ENCODE measurements around the gene MED16.

DNA sequence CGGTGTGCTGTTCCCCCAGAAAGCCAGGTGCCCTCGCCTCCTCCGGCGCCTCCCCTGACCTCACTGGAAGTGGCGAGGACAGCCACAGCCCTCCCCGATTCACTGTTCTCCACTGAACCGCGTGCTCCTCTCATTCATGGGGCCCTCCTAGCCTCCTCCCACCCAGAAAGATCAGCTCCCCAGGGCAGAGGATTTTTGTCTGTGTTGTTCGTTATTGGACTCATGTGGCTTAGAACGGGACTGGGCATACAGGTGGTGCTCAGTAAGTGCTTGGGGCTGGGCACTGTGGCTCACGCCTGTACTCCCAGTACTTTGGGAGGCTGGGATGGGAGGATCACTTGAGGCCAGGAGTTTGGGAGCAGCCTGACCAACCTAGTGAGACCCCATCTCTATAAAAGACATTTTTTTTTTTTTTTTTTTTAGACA, 48.4 kb downstream of the MED16 start:
- TF ChIP-seq, protein P1, sequence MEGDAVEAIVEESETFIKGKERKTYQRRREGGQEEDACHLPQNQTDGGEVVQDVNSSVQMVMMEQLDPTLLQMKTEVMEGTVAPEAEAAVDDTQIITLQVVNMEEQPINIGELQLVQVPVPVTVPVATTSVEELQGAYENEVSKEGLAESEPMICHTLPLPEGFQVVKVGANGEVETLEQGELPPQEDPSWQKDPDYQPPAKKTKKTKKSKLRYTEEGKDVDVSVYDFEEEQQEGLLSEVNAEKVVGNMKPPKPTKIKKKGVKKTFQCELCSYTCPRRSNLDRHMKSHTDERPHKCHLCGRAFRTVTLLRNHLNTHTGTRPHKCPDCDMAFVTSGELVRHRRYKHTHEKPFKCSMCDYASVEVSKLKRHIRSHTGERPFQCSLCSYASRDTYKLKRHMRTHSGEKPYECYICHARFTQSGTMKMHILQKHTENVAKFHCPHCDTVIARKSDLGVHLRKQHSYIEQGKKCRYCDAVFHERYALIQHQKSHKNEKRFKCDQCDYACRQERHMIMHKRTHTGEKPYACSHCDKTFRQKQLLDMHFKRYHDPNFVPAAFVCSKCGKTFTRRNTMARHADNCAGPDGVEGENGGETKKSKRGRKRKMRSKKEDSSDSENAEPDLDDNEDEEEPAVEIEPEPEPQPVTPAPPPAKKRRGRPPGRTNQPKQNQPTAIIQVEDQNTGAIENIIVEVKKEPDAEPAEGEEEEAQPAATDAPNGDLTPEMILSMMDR (IDR thresholded peaks at IDR 0.05): no peak
- no peak for TF ChIP-seq POLR2A (IDR thresholded peaks at IDR 0.05)

Measured in lower leg skin (tissue), 3 donors.